GM23338 (cell line): ENCODE results near the gene SCN9A. TPM values are rescaled to one million over a fixed set of nuclear protein-coding genes. Genes with fewer than 3 reads are reported as not detected.

Source experiments
- ATAC-seq: fragments of 200-7000 bp; cut with Tn5 transposase; 3 replicates; pipeline ENCODE4 v1.9.1; 2020
- DNase-seq: peaks from one replicate; pipeline ENCODE4 v3.0.0-alpha.2; 2015; ENCODE audit warnings: low spot score
- H2AFZ ChIP-seq: fragments of 200-600 bp; sonication (generic); 2 replicates; pipeline ENCODE4 v1.8.0; 2016; ENCODE audit warnings: antibody characterized with exemption, mild to moderate bottlenecking, moderate library complexity
- H3F3A ChIP-seq: fragments of 200-600 bp; sonication (generic); replicated peaks from 2 replicates; pipeline ENCODE4 v1.8.0; 2017; ENCODE audit warnings: antibody characterized with exemption, mixed run types, low read depth
- H3K27ac ChIP-seq: fragments of 200-600 bp; sonication (generic); 2 replicates; pipeline ENCODE4 v1.6.1; 2016; ENCODE audit warnings: low read depth
- H3K27me3 ChIP-seq: fragments of 200-600 bp; sonication (generic); 2 replicates; pipeline ENCODE4 v1.8.0; 2016; ENCODE audit warnings: mild to moderate bottlenecking, mixed run types, moderate library complexity; ENCODE audit not compliant: insufficient read depth
- H3K36me3 ChIP-seq: fragments of 200-600 bp; sonication (generic); 2 replicates; pipeline ENCODE4 v1.8.0; 2016; ENCODE audit warnings: mild to moderate bottlenecking; ENCODE audit not compliant: insufficient read depth
- H3K4me1 ChIP-seq: fragments of 200-600 bp; sonication (generic); 2 replicates; pipeline ENCODE4 v1.8.0; 2016; ENCODE audit warnings: mild to moderate bottlenecking, moderate library complexity; ENCODE audit not compliant: insufficient read depth
- H3K4me2 ChIP-seq: fragments of 200-600 bp; sonication (generic); 2 replicates; pipeline ENCODE4 v1.7.1; 2017; ENCODE audit warnings: mixed run types
- H3K4me3 ChIP-seq: fragments of 200-600 bp; sonication (generic); 2 replicates; pipeline ENCODE4 v1.6.1; 2016; ENCODE audit warnings: mixed run types
- H3K79me2 ChIP-seq: fragments of 200-600 bp; sonication (generic); replicated peaks from 2 replicates; pipeline ENCODE4 v1.8.0; 2017; ENCODE audit warnings: mild to moderate bottlenecking; ENCODE audit not compliant: insufficient read depth
- H3K9me2 ChIP-seq: fragments of 200-600 bp; sonication (generic); 2 replicates; pipeline ENCODE4 v1.8.0; 2017; ENCODE audit not compliant: insufficient read depth
- H4K20me1 ChIP-seq: fragments of 200-600 bp; sonication (generic); replicated peaks from 2 replicates; pipeline ENCODE4 v1.8.0; 2017; ENCODE audit warnings: mild to moderate bottlenecking; ENCODE audit not compliant: insufficient read depth
- H3K27ac Mint-ChIP-seq: 2 replicates; pipeline ENCODE4 v1.8.0; 2020; ENCODE audit warnings: inconsistent platforms, mild to moderate bottlenecking, moderate library complexity, mixed read lengths
- H3K27me3 Mint-ChIP-seq: 3 replicates; pipeline ENCODE4 v1.8.0; 2022; ENCODE audit warnings: low read depth, mild to moderate bottlenecking, moderate library complexity, mixed read lengths, inconsistent platforms; ENCODE audit not compliant: insufficient read depth, poor library complexity
- H3K36me3 Mint-ChIP-seq: 3 replicates; pipeline ENCODE4 v1.8.0; 2021; ENCODE audit warnings: low read depth, mild to moderate bottlenecking, inconsistent platforms, moderate library complexity, mixed read lengths
- H3K4me1 Mint-ChIP-seq: 3 replicates; pipeline ENCODE4 v1.8.0; 2020; ENCODE audit warnings: mild to moderate bottlenecking, inconsistent platforms, mixed read lengths
- H3K4me3 Mint-ChIP-seq: 3 replicates; pipeline ENCODE4 v1.8.0; 2021; ENCODE audit warnings: moderate library complexity, mild to moderate bottlenecking, inconsistent platforms, mixed read lengths
- H3K9me3 Mint-ChIP-seq: 3 replicates; pipeline ENCODE4 v1.8.0; 2020; ENCODE audit warnings: moderate library complexity, mild to moderate bottlenecking, inconsistent platforms, mixed read lengths
- CREB1 ChIP-seq: fragments of 250-450 bp; sonication (Bioruptor Pico); IDR thresholded peaks from 2 replicates; pipeline ENCODE4 v1.5.0; 2020; ENCODE audit warnings: low read depth, mild to moderate bottlenecking, moderate library complexity
- EZH2 ChIP-seq: fragments of 200-600 bp; sonication (generic); IDR thresholded peaks from one replicate; pipeline ENCODE4 v1.8.0; 2017; ENCODE audit warnings: antibody characterized with exemption, mild to moderate bottlenecking, low read depth; ENCODE audit not compliant: unreplicated experiment
- EZH2phosphoT487 ChIP-seq: fragments of 200-600 bp; sonication (generic); IDR thresholded peaks from one replicate; pipeline ENCODE4 v1.8.1; 2018; ENCODE audit warnings: antibody characterized with exemption; ENCODE audit not compliant: unreplicated experiment
- JUNB ChIP-seq: IDR thresholded peaks from one replicate; pipeline ENCODE4 v1.6.1; 2016; ENCODE audit warnings: antibody characterized with exemption; ENCODE audit not compliant: unreplicated experiment
- NANOG ChIP-seq: IDR thresholded peaks from 2 replicates; pipeline ENCODE4 v1.6.1; 2016; ENCODE audit warnings: antibody characterized with exemption, borderline replicate concordance
- POLR2AphosphoS5 ChIP-seq: IDR thresholded peaks from 2 replicates; pipeline ENCODE4 v1.6.1; 2016; ENCODE audit warnings: antibody characterized with exemption, low read depth
- STAT1 ChIP-seq: IDR thresholded peaks from one replicate; pipeline ENCODE4 v1.6.1; 2016; ENCODE audit warnings: antibody characterized with exemption; ENCODE audit not compliant: unreplicated experiment
- ZNF114 ChIP-seq: fragments of 250-450 bp; sonication (Bioruptor Pico); IDR thresholded peaks from 2 replicates; pipeline ENCODE4 v1.5.0; 2020; ENCODE audit warnings: mild to moderate bottlenecking, moderate library complexity
- ZNF331 ChIP-seq: fragments of 250-450 bp; sonication (Bioruptor Pico); IDR thresholded peaks from 2 replicates; pipeline ENCODE4 v1.5.0; 2020; ENCODE audit warnings: low read depth, mild to moderate bottlenecking, moderate library complexity
- polyA plus RNA-seq: library from polyadenylated mRNA; unstranded; fragments of >200 nt; fragmentation: Nextera tagmentation; extraction: Ambion mirVana; gene quantifications from 2 replicates; pipeline ENCODE4 v1.2.1, GENCODE V29; 2016
- total RNA-seq: library from RNA; depleted of rRNA; stranded (reverse); fragments of >200 nt; shearing (Covaris generic); gene quantifications from 2 replicates; pipeline ENCODE4 v1.2.3, GENCODE V29; 2014
- TF ChIP-seq, protein P1 (sequence below): IDR thresholded peaks from one replicate; pipeline ENCODE4 v1.6.1; 2018; ENCODE audit warnings: antibody characterized with exemption; ENCODE audit not compliant: unreplicated experiment
- TF ChIP-seq, protein P2 (sequence below): fragments of 250-450 bp; sonication (Bioruptor Pico); IDR thresholded peaks from 2 replicates; pipeline ENCODE4 v1.5.0; 2020; ENCODE audit warnings: mild to moderate bottlenecking, moderate library complexity
- TF ChIP-seq, protein P3 (sequence below): IDR thresholded peaks from 2 replicates; pipeline ENCODE4 v1.6.1; 2016; ENCODE audit warnings: antibody characterized with exemption
- TF ChIP-seq, protein P4 (sequence below), 2 experiments: fragments of 200-600 bp in 1 of 2; sonication (generic) in 1 of 2; conservative IDR thresholded peaks; 2 replicates each; pipeline versions ENCODE4 v1.5.1 to v1.6.1; 2016 to 2017; ENCODE audit warnings: antibody characterized with exemption in 2 of 2, low read depth in 2 of 2, mild to moderate bottlenecking in 2 of 2, moderate library complexity in 1 of 2

The SCN9A gene
- total and polyA plus RNA-seq, 2 experiments from 2014 or later, result 8.8 to 9.5 TPM

DNA sequence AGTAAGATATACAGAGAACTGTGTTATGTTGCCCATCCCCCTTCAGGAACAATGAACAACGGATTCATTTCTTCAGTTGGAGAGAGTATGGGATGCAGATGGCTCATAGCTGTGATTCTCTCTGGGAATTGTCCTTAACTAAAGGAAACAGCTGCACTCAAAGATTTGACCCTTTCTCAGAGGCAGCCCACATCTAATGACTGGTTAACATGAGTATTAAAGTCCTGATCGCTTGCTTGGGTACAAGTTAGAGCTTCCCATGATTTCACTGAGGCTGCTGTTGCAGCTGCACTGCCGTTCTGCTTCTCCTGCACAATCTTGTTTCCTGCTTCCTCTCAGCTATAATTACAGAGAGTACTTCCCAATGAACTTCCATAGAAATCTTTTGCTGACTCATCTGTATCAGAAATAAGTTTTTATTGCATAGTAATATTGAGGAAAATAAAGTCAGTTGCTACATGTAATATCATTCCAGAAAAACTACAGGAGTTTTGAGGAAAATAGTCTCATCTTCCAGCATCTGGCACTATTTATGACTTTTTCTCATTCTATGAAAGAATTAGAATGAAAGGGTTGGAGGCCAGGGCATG is 12.8 kb upstream of the SCN9A start:
- Mint-ChIP-seq H3K36me3 (no peaks in the 10 kb centered on the region), H3K9me3 (no peaks in the 10 kb centered on the region), H3K4me1 (no peaks in the 10 kb centered on the region), H3K27ac (no peak overlapping the region), H3K27me3 (no peaks in the 10 kb centered on the region), H3K4me3 (no peak overlapping the region)
- H3K27ac ChIP-seq, result no peak overlapping the region
- no peaks in the 10 kb centered on the region for H3F3A ChIP-seq
- no peak for ATAC-seq
- no peaks in the 10 kb centered on the region for H3K27me3 ChIP-seq
- H4K20me1 ChIP-seq, result no peaks in the 10 kb centered on the region
- no peak overlapping the region for H3K4me3 ChIP-seq
- no peak overlapping the region for H3K4me2 ChIP-seq
- H3K4me1 ChIP-seq, result no peaks in the 10 kb centered on the region
- H3K36me3 ChIP-seq, result no peaks in the 10 kb centered on the region
- TF ChIP-seq, protein P1, sequence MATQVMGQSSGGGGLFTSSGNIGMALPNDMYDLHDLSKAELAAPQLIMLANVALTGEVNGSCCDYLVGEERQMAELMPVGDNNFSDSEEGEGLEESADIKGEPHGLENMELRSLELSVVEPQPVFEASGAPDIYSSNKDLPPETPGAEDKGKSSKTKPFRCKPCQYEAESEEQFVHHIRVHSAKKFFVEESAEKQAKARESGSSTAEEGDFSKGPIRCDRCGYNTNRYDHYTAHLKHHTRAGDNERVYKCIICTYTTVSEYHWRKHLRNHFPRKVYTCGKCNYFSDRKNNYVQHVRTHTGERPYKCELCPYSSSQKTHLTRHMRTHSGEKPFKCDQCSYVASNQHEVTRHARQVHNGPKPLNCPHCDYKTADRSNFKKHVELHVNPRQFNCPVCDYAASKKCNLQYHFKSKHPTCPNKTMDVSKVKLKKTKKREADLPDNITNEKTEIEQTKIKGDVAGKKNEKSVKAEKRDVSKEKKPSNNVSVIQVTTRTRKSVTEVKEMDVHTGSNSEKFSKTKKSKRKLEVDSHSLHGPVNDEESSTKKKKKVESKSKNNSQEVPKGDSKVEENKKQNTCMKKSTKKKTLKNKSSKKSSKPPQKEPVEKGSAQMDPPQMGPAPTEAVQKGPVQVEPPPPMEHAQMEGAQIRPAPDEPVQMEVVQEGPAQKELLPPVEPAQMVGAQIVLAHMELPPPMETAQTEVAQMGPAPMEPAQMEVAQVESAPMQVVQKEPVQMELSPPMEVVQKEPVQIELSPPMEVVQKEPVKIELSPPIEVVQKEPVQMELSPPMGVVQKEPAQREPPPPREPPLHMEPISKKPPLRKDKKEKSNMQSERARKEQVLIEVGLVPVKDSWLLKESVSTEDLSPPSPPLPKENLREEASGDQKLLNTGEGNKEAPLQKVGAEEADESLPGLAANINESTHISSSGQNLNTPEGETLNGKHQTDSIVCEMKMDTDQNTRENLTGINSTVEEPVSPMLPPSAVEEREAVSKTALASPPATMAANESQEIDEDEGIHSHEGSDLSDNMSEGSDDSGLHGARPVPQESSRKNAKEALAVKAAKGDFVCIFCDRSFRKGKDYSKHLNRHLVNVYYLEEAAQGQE, result no peak
- TF ChIP-seq, protein P2, sequence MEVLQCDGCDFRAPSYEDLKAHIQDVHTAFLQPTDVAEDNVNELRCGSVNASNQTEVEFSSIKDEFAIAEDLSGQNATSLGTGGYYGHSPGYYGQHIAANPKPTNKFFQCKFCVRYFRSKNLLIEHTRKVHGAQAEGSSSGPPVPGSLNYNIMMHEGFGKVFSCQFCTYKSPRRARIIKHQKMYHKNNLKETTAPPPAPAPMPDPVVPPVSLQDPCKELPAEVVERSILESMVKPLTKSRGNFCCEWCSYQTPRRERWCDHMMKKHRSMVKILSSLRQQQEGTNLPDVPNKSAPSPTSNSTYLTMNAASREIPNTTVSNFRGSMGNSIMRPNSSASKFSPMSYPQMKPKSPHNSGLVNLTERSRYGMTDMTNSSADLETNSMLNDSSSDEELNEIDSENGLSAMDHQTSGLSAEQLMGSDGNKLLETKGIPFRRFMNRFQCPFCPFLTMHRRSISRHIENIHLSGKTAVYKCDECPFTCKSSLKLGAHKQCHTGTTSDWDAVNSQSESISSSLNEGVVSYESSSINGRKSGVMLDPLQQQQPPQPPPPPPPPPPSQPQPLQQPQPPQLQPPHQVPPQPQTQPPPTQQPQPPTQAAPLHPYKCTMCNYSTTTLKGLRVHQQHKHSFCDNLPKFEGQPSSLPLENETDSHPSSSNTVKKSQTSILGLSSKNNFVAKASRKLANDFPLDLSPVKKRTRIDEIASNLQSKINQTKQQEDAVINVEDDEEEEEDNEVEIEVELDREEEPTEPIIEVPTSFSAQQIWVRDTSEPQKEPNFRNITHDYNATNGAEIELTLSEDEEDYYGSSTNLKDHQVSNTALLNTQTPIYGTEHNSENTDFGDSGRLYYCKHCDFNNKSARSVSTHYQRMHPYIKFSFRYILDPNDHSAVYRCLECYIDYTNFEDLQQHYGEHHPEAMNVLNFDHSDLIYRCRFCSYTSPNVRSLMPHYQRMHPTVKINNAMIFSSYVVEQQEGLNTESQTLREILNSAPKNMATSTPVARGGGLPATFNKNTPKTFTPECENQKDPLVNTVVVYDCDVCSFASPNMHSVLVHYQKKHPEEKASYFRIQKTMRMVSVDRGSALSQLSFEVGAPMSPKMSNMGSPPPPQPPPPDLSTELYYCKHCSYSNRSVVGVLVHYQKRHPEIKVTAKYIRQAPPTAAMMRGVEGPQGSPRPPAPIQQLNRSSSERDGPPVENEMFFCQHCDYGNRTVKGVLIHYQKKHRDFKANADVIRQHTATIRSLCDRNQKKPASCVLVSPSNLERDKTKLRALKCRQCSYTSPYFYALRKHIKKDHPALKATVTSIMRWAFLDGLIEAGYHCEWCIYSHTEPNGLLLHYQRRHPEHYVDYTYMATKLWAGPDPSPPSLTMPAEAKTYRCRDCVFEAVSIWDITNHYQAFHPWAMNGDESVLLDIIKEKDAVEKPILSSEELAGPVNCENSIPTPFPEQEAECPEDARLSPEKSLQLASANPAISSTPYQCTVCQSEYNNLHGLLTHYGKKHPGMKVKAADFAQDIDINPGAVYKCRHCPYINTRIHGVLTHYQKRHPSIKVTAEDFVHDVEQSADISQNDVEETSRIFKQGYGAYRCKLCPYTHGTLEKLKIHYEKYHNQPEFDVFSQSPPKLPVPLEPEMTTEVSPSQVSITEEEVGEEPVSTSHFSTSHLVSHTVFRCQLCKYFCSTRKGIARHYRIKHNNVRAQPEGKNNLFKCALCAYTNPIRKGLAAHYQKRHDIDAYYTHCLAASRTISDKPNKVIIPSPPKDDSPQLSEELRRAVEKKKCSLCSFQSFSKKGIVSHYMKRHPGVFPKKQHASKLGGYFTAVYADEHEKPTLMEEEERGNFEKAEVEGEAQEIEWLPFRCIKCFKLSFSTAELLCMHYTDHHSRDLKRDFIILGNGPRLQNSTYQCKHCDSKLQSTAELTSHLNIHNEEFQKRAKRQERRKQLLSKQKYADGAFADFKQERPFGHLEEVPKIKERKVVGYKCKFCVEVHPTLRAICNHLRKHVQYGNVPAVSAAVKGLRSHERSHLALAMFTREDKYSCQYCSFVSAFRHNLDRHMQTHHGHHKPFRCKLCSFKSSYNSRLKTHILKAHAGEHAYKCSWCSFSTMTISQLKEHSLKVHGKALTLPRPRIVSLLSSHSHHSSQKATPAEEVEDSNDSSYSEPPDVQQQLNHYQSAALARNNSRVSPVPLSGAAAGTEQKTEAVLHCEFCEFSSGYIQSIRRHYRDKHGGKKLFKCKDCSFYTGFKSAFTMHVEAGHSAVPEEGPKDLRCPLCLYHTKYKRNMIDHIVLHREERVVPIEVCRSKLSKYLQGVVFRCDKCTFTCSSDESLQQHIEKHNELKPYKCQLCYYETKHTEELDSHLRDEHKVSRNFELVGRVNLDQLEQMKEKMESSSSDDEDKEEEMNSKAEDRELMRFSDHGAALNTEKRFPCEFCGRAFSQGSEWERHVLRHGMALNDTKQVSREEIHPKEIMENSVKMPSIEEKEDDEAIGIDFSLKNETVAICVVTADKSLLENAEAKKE (CRISPR knock-in tag), result no peak
- no peak for TF ChIP-seq ZNF331 (CRISPR knock-in tag)
- no peak for TF ChIP-seq STAT1
- TF ChIP-seq, protein P3, sequence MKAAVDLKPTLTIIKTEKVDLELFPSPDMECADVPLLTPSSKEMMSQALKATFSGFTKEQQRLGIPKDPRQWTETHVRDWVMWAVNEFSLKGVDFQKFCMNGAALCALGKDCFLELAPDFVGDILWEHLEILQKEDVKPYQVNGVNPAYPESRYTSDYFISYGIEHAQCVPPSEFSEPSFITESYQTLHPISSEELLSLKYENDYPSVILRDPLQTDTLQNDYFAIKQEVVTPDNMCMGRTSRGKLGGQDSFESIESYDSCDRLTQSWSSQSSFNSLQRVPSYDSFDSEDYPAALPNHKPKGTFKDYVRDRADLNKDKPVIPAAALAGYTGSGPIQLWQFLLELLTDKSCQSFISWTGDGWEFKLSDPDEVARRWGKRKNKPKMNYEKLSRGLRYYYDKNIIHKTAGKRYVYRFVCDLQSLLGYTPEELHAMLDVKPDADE, result no peak
- no peak for TF ChIP-seq EZH2
- TF ChIP-seq POLR2AphosphoS5, result no peak
- TF ChIP-seq EZH2phosphoT487, result no peak
- no peak for TF ChIP-seq CREB1 (CRISPR knock-in tag)
- TF ChIP-seq, protein P4, sequence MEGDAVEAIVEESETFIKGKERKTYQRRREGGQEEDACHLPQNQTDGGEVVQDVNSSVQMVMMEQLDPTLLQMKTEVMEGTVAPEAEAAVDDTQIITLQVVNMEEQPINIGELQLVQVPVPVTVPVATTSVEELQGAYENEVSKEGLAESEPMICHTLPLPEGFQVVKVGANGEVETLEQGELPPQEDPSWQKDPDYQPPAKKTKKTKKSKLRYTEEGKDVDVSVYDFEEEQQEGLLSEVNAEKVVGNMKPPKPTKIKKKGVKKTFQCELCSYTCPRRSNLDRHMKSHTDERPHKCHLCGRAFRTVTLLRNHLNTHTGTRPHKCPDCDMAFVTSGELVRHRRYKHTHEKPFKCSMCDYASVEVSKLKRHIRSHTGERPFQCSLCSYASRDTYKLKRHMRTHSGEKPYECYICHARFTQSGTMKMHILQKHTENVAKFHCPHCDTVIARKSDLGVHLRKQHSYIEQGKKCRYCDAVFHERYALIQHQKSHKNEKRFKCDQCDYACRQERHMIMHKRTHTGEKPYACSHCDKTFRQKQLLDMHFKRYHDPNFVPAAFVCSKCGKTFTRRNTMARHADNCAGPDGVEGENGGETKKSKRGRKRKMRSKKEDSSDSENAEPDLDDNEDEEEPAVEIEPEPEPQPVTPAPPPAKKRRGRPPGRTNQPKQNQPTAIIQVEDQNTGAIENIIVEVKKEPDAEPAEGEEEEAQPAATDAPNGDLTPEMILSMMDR (conservative IDR thresholded peaks at IDR 0.05; ENCODE audit: low read depth in 2 of 2), result no peak
- no peak for TF ChIP-seq JUNB
- no peak for TF ChIP-seq NANOG
- TF ChIP-seq ZNF114 (CRISPR knock-in tag), result no peak
- no peak for DNase-seq
- H2AFZ ChIP-seq, result no peak overlapping the region
- no peaks in the 10 kb centered on the region for H3K9me2 ChIP-seq
- no peaks in the 10 kb centered on the region for H3K79me2 ChIP-seq
